ENCODE data around the gene CD27. TPM values are rescaled to one million over a fixed set of nuclear protein-coding genes. Genes with fewer than 3 reads are reported as not detected.
A peak's percentile ranks its signal among the peaks of the same experiment; 100 is the strongest.
"Not testable (repeated sequence)": the region's sequence is repeated elsewhere in the genome, so short reads cannot be mapped to it uniquely, and the experiment has no call there.

CD27 gene
- total RNA-seq, 2 experiments from 2014 or later: 152 to 158 TPM

- H3K27ac Mint-ChIP-seq: peak overlapping the region; percentile 71
- H3K9me3 Mint-ChIP-seq: no peaks in the 10 kb centered on the region
- no peaks in the 10 kb centered on the region for H3K27me3 Mint-ChIP-seq
- H3K36me3 Mint-ChIP-seq: peaks cover 60% of the 10 kb centered on the region
- ATAC-seq (ENCODE audit: low read depth) (no peak), DNase-seq (no peak)
- POLR2A ChIA-PET: interaction anchor here (0.7 to 11.1 kb wide), 7 partner anchors 8 to 124 kb away, joined by 3 to 177 read pairs (median 15); partner anchors contain the start of genes CD27, GAPDH, TAPBPL and VAMP1
- H3K4me1 Mint-ChIP-seq: peaks cover 63% of the 10 kb centered on the region
- peak overlapping the region; percentile 15 for H3K4me3 Mint-ChIP-seq
Observed at GRCh38 chr12:6459004-6459337, 14.2 kb downstream of the CD27 start.

GRCh38 chr12:6460751-6461371 lies 16.1 kb downstream of the CD27 start:
- peak; percentile 23 for ATAC-seq (ENCODE audit: low read depth)

GRCh38 chr12:6461401-6462233 lies 16.9 kb downstream of the CD27 start:
- H3K9me3 Mint-ChIP-seq: no peaks in the 10 kb centered on the region
- peak overlapping the region; percentile 81 for H3K4me3 Mint-ChIP-seq
- POLR2A ChIA-PET: interaction anchor here (0.6 to 11.1 kb wide), 22 partner anchors 9 to 390 kb away, joined by 3 to 177 read pairs (median 7); partner anchors contain the start of genes CD27, GAPDH, MRPL51 and TAPBPL
- H3K27ac Mint-ChIP-seq: peak overlapping the region; percentile 99
- H3K27me3 Mint-ChIP-seq: no peaks in the 10 kb centered on the region
- DNase-seq (peak; percentile 78), ATAC-seq (ENCODE audit: low read depth) (peak; percentile 84)
- peaks cover 74% of the 10 kb centered on the region for H3K4me1 Mint-ChIP-seq
- peaks cover 68% of the 10 kb centered on the region for H3K36me3 Mint-ChIP-seq

More at GRCh38 chr12:6460751-6461371, 16.1 kb downstream of the CD27 start:
- Mint-ChIP-seq H3K4me1 (peaks cover 73% of the 10 kb centered on the region), H3K36me3 (peaks cover 71% of the 10 kb centered on the region), H3K27ac (peak overlapping the region; percentile 99), H3K27me3 (no peaks in the 10 kb centered on the region), H3K9me3 (no peaks in the 10 kb centered on the region), H3K4me3 (peak overlapping the region; percentile 81)
- DNase-seq: no peak
- POLR2A ChIA-PET: interaction anchor here (0.6 to 11.1 kb wide), 18 partner anchors 10 to 391 kb away, joined by 3 to 177 read pairs (median 7); partner anchors contain the start of genes CD27, GAPDH, MRPL51 and TAPBPL

DNA sequence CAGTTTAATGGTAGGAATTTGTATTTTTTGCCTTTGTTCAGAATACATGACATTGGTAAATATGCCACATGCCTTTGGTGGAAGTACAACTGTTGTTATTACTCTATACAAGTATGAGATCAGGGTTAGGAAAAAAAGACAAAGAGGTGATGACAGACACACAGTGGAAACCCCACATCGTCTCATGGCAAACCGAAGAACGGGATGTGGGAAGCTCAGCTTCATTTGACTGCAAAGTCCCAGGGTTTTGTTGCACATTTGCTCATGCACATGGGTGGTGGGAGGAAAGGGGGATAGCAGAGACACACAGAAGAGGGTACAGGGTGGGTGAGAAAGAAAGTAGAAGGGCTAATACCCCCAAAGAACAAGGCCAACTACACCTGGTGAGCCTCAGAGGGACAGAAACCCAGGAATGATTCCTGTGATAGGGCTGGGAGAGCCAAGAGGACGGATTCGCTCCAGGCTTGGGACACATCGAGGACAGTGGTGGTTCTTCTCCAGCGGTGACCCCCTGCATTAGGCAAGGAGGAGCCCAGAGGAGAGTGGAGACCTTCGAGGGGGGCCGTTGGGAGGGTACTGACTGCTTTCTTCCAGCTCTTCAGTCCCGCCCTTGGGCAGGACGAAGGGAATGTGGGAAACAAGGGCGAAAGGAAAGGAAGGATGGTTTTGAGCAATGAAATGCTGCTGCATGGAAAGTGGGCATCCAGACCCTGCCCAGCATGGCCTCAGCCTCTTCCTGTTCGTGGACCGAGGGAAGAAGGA lies 17.7 kb downstream of the CD27 start:
- ATAC-seq (ENCODE audit: low read depth): peak; percentile 38
- Mint-ChIP-seq H3K9me3 (no peaks in the 10 kb centered on the region), H3K36me3 (peaks cover 69% of the 10 kb centered on the region), H3K27ac (peak overlapping the region; percentile 99), H3K27me3 (no peaks in the 10 kb centered on the region), H3K4me1 (peaks cover 75% of the 10 kb centered on the region), H3K4me3 (peak overlapping the region; percentile 81)
- no peak for DNase-seq
- POLR2A ChIA-PET: interaction anchor here (0.6 to 11.1 kb wide), 18 partner anchors 8 to 389 kb away, joined by 3 to 177 read pairs (median 8); partner anchors contain the start of genes CD27, GAPDH, MRPL51 and TAPBPL

GRCh38 chr12:6463216-6463615 lies 18.5 kb downstream of the CD27 start:
- DNase-seq (no peak), ATAC-seq (ENCODE audit: low read depth) (peak; percentile 6)
- H3K4me1 Mint-ChIP-seq: peaks cover 79% of the 10 kb centered on the region
- H3K27me3 Mint-ChIP-seq: no peaks in the 10 kb centered on the region
- peaks cover 63% of the 10 kb centered on the region for H3K36me3 Mint-ChIP-seq
- peak overlapping the region; percentile 81 for H3K4me3 Mint-ChIP-seq
- H3K9me3 Mint-ChIP-seq: no peaks in the 10 kb centered on the region
- POLR2A ChIA-PET: interaction anchor here (0.6 to 11.1 kb wide), 13 partner anchors 12 to 410 kb away, joined by 3 to 177 read pairs (median 10); partner anchors contain the start of genes CD27, GAPDH, MRPL51 and SPSB2
- peak overlapping the region; percentile 99 for H3K27ac Mint-ChIP-seq

GRCh38 chr12:6463858-6464257 lies 19.1 kb downstream of the CD27 start:
- H3K4me1 Mint-ChIP-seq: peaks cover 80% of the 10 kb centered on the region
- H3K4me3 Mint-ChIP-seq: peak overlapping the region; percentile 81
- H3K27ac Mint-ChIP-seq: peak overlapping the region; percentile 99
- no peaks in the 10 kb centered on the region for H3K9me3 Mint-ChIP-seq
- peaks cover 57% of the 10 kb centered on the region for H3K36me3 Mint-ChIP-seq
- no peaks in the 10 kb centered on the region for H3K27me3 Mint-ChIP-seq
- POLR2A ChIA-PET: interaction anchor here (0.6 to 11.1 kb wide), 13 partner anchors 13 to 409 kb away, joined by 3 to 177 read pairs (median 10); partner anchors contain the start of genes CD27, GAPDH, MRPL51 and SPSB2
- ATAC-seq (ENCODE audit: low read depth) (no peak), DNase-seq (no peak)

DNA sequence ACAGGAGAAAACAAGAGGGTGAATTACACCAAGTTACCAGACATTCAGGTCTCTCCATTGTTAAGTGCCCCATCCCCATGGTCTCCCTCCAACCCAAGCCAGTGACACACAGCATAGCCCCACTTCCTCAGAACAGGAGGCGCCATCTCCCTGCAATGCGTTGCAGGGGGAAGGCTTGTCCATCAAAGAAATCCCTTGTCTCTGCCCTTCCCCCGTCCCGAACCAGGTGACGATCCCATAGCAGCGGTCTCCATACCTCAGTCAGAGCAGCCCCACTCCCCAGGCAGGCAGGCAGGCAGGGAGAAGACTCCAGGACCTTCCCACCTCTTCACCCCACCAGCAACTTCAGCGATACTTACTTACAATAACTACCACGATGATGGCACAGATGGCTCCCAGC lies 19.8 kb downstream of the CD27 start:
- H3K27ac Mint-ChIP-seq: peak overlapping the region; percentile 99
- no peak for DNase-seq
- H3K27me3 Mint-ChIP-seq: no peaks in the 10 kb centered on the region
- H3K4me1 Mint-ChIP-seq: peaks cover 80% of the 10 kb centered on the region
- H3K4me3 Mint-ChIP-seq: peak overlapping the region; percentile 81
- ATAC-seq (ENCODE audit: low read depth): no peak
- H3K9me3 Mint-ChIP-seq: no peaks in the 10 kb centered on the region
- H3K36me3 Mint-ChIP-seq: peaks cover 51% of the 10 kb centered on the region
- POLR2A ChIA-PET: interaction anchor here (1.1 to 11.1 kb wide), 12 partner anchors 13 to 128 kb away, joined by 3 to 177 read pairs (median 16); partner anchors contain the start of genes CD27, GAPDH, MRPL51 and NOP2

DNA sequence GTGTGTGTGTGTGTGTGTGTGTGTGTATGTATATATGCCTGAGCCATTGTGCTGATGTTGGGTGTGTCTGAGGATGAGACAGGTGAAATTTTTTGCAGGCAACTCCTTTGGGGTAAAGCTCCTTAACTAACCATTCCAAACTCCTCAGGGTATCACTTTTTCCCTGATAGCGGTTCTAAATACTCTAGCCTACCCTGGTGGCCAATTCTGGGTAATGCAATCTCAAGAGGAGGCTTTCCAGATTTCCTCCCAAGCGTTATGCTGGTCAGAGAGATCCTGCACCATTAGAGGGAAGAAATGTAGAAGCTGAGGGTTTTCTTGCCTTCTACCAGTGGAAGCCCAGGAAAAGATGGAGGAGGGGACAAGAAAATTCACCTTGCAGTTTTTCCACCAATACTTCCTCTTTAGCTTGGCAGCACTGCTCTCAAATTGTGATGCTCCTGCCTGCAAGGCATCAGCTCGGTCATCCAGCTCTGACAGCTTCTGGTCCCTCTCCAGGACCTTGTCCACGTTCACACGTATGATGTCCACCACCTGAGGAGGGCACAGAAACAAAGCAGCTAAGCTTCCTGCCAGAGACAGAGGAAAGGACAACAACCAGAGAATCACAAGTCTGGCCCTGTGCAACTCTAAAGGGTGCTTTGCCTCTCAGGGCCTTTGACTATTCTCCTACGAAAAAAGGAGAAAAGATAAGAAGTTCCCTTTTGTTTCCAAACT lies 20.9 kb downstream of the CD27 start:
- Mint-ChIP-seq H3K27me3 (no peaks in the 10 kb centered on the region), H3K27ac (peak overlapping the region; percentile 60), H3K4me1 (peaks cover 80% of the 10 kb centered on the region), H3K4me3 (peak overlapping the region; percentile 39), H3K9me3 (no peaks in the 10 kb centered on the region), H3K36me3 (peaks cover 46% of the 10 kb centered on the region)
- POLR2A ChIA-PET: interaction anchor here (0.6 to 11.1 kb wide), 16 partner anchors 14 to 133 kb away, joined by 3 to 177 read pairs (median 6); partner anchors contain the start of genes CD27, GAPDH, MRPL51 and NOP2
- DNase-seq (no peak), ATAC-seq (ENCODE audit: low read depth) (no peak)

DNA sequence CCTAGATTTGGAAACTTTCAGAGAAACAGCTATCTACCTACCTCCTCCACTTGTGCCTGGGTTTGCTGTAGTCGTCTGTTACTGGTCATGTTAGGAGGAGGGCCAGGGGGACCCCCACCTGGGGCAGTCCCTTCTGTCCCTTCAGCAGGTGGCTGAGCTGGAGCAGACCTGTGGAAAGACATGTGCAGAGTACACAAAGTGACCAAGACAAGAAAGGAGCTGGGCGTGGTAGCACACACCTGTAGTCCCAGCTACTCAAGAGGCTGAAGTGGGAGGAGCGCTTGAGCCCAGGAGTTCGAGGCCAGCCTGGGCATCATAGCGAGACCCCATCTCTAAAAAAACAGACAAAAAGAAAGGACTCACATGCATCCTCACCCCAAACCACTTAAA lies 21.4 kb downstream of the CD27 start:
- H3K27ac Mint-ChIP-seq: peak overlapping the region; percentile 65
- H3K4me3 Mint-ChIP-seq: no peak overlapping the region
- no peaks in the 10 kb centered on the region for H3K9me3 Mint-ChIP-seq
- peaks cover 77% of the 10 kb centered on the region for H3K4me1 Mint-ChIP-seq
- POLR2A ChIA-PET: interaction anchor here (0.8 to 11.1 kb wide), 11 partner anchors 14 to 133 kb away, joined by 3 to 177 read pairs (median 8); partner anchors contain the start of genes CD27, GAPDH, MRPL51 and NOP2
- DNase-seq (no peak), ATAC-seq (ENCODE audit: low read depth) (no peak)
- peaks cover 40% of the 10 kb centered on the region for H3K36me3 Mint-ChIP-seq
- no peaks in the 10 kb centered on the region for H3K27me3 Mint-ChIP-seq

GRCh38 chr12:6466751-6467150 lies 22.0 kb downstream of the CD27 start:
- POLR2A ChIA-PET: interaction anchor here (1.4 to 11.1 kb wide), 7 partner anchors 15 to 134 kb away, joined by 3 to 177 read pairs (median 12); partner anchors contain the start of genes CD27, GAPDH and TAPBPL

GRCh38 chr12:6467571-6468282 lies 23.0 kb downstream of the CD27 start:
- peaks cover 30% of the 10 kb centered on the region for H3K36me3 Mint-ChIP-seq
- not testable (repeated sequence) for ATAC-seq (ENCODE audit: low read depth); DNase-seq; H3K27me3 Mint-ChIP-seq; H3K9me3 Mint-ChIP-seq
- peak overlapping the region; percentile 12 for H3K27ac Mint-ChIP-seq
- POLR2A ChIA-PET: interaction anchor here (1.1 to 4.9 kb wide), 4 partner anchors 16 to 42 kb away, joined by 7 to 108 read pairs (median 58); partner anchors contain the start of genes MRPL51, NCAPD2 and TAPBPL
- peak overlapping the region; percentile 95 for H3K4me3 Mint-ChIP-seq
- H3K4me1 Mint-ChIP-seq: peaks cover 69% of the 10 kb centered on the region

More at GRCh38 chr12:6466751-6467150, 22.0 kb downstream of the CD27 start:
- peaks cover 75% of the 10 kb centered on the region for H3K4me1 Mint-ChIP-seq
- DNase-seq; H3K27me3 Mint-ChIP-seq; H3K9me3 Mint-ChIP-seq; ATAC-seq (ENCODE audit: low read depth): not testable (repeated sequence)
- peaks cover 36% of the 10 kb centered on the region for H3K36me3 Mint-ChIP-seq
- H3K27ac Mint-ChIP-seq: peak overlapping the region; percentile 65
- H3K4me3 Mint-ChIP-seq: peak overlapping the region; percentile 20
